Sigmoid colon (tissue), 7 donors: ENCODE results near the gene OR5B3. TPM values are rescaled to one million over a fixed set of nuclear protein-coding genes. Genes with fewer than 3 reads are reported as not detected.

Source experiments
- DNase-seq: peaks from one replicate; pipeline ENCODE4 v3.0.0-alpha.2; 2019
- H3K27ac ChIP-seq, 4 donors: fragments of 200-600 bp; sonication (generic); one replicate each; pipeline ENCODE4 v1.5.1; 2016 to 2019; ENCODE audit warnings: mild to moderate bottlenecking in 1 of 4
- H3K27me3 ChIP-seq, 3 donors: fragments of 200-600 bp; sonication (generic); one replicate each; pipeline ENCODE4 v1.5.1; 2019; ENCODE audit warnings: mild to moderate bottlenecking in 1 of 3
- H3K36me3 ChIP-seq, 4 donors: fragments of 200-600 bp; sonication (generic); one replicate each; pipeline ENCODE4 v1.5.1; 2016 to 2019
- H3K4me1 ChIP-seq, 4 donors: fragments of 200-600 bp; sonication (generic); one replicate each; pipeline ENCODE4 v1.5.1; 2017 to 2019
- H3K4me3 ChIP-seq, 4 donors: fragments of 200-600 bp; sonication (generic); one replicate each; pipeline ENCODE4 v1.5.1; 2017 to 2019; ENCODE audit warnings: mild to moderate bottlenecking in 2 of 4, moderate library complexity in 1 of 4
- H3K9me3 ChIP-seq, 4 donors: fragments of 200-600 bp in 3 of 4; sonication (generic) in 3 of 4; one replicate each; pipeline versions ENCODE4 v1.5.1 to v1.6.1; 2013 to 2019
- CTCF ChIP-seq, 4 experiments: fragments of 450-650 bp in 3 of 4; fragments of 200-600 bp in 1 of 4; IDR thresholded peaks; one replicate each; pipeline ENCODE4 v1.5.1; 2016 to 2019; ENCODE audit warnings: antibody characterized with exemption in 4 of 4, mild to moderate bottlenecking in 3 of 4, moderate library complexity in 2 of 4
- EP300 ChIP-seq, 4 donors: sonication (generic); formaldehyde crosslinking; IDR thresholded peaks; one replicate each; pipeline ENCODE4 v1.6.1; 2017; ENCODE audit warnings: antibody characterized with exemption in 4 of 4
- POLR2A ChIP-seq, 2 donors: fragments of 450-650 bp; IDR thresholded peaks; one replicate each; pipeline ENCODE4 v1.6.1; 2016; ENCODE audit warnings: antibody characterized with exemption in 2 of 2, mild to moderate bottlenecking in 2 of 2, moderate library complexity in 2 of 2
- POLR2AphosphoS5 ChIP-seq, 4 donors: sonication (generic); formaldehyde crosslinking; IDR thresholded peaks; one replicate each; pipeline ENCODE4 v1.6.1; 2017; ENCODE audit warnings: antibody characterized with exemption in 4 of 4
- WGBS, 2 donors: extraction: QIAGEN DNeasy Blood & Tissue Kit; methylation state at CpG; one replicate each; pipeline ENCODE4 v1.1.7; 2013; 5-methylcytosine and 5-hydroxymethylcytosine counted together
- intact Hi-C: fragments of 100-400 bp; cut with DNase I; formaldehyde crosslinking; loops from one replicate; pipeline ENCODE4 v1.15.1; 2023
- polyA plus RNA-seq, 3 donors: library from polyadenylated mRNA; stranded (reverse); fragments of 200-250 nt; gene quantifications; one replicate each; pipeline ENCODE4 v1.2.3, GENCODE V29; 2013
- total RNA-seq, 4 donors: library from RNA; depleted of rRNA; stranded (reverse); fragments of >200 nt; gene quantifications; one replicate each; pipeline ENCODE4 v1.1.0, GENCODE V29; 2016
- donor health status: healthy with polysubstance abuse.
- donor health status: Bipolar disorder and iron deficiency.
- donor health status: healthy.

Gene OR5B3
- total and polyA plus RNA-seq, 7 donors: not detected

GRCh38 chr11:58442136-58442535 is 35.5 kb upstream of the OR5B3 start, which contains the start of gene OR5B12:
OR5B12 (minus strand) TSS chr11:58442236; CDS start chr11:58440151, 2,085 bp downstream.
- Histone ChIP-seq H3K27ac (no peak within 1 kb of the TSS), H3K4me3 (no peak within 1 kb of the TSS), H3K4me1 (no peaks in the 10 kb centered on the region), H3K36me3 (no peaks in the 10 kb centered on the region), H3K9me3 (peaks cover 0 to 6% (median 2%) of the 10 kb centered on the region in 4 donors), H3K27me3 (no peaks in the 10 kb centered on the region)
- DNase-seq: no peak
- WGBS, 2 donors: 84 to 97% methylated on average over 1 of the region's 1 CpG
- TF ChIP-seq POLR2A (IDR thresholded peaks at IDR 0.05): no peak
- TF ChIP-seq EP300 (IDR thresholded peaks at IDR 0.05): no peak
- TF ChIP-seq POLR2AphosphoS5 (IDR thresholded peaks at IDR 0.05): no peak
- TF ChIP-seq CTCF (IDR thresholded peaks at IDR 0.05): no peak
- intact Hi-C loops: no loop called here

GRCh38 chr11:58438486-58438885 is 31.8 kb upstream of the OR5B3 start:
- TF ChIP-seq POLR2A (IDR thresholded peaks at IDR 0.05): no peak
- no peak for TF ChIP-seq POLR2AphosphoS5 (IDR thresholded peaks at IDR 0.05)
- TF ChIP-seq CTCF (IDR thresholded peaks at IDR 0.05): no peak
- TF ChIP-seq EP300 (IDR thresholded peaks at IDR 0.05): no peak
- peaks cover 0 to 7% (median 2%) of the 10 kb centered on the region in 4 donors for H3K9me3 ChIP-seq
- no peak overlapping the region for H3K4me3 ChIP-seq
- no peaks in the 10 kb centered on the region for H3K36me3 ChIP-seq
- no peak overlapping the region for H3K27ac ChIP-seq
- DNase-seq: no peak
- intact Hi-C loops: no loop called here
- no peaks in the 10 kb centered on the region for H3K4me1 ChIP-seq
- WGBS, 2 donors: 27 to 51% methylated on average over 4 of the region's 4 CpGs
- H3K27me3 ChIP-seq: no peaks in the 10 kb centered on the region

- intact Hi-C loops: no loop called here
- no peaks in the 10 kb centered on the region for H3K27me3 ChIP-seq
- TF ChIP-seq EP300 (IDR thresholded peaks at IDR 0.05) (no peak), CTCF (IDR thresholded peaks at IDR 0.05) (no peak), POLR2A (IDR thresholded peaks at IDR 0.05) (no peak), POLR2AphosphoS5 (IDR thresholded peaks at IDR 0.05) (no peak)
- 75 to 87% methylated on average over 3 of the region's 3 CpGs for WGBS, 2 donors
- H3K27ac ChIP-seq: no peak overlapping the region
- H3K36me3 ChIP-seq: no peaks in the 10 kb centered on the region
- H3K4me1 ChIP-seq: no peaks in the 10 kb centered on the region
- H3K9me3 ChIP-seq: peaks cover 0 to 7% (median 2%) of the 10 kb centered on the region in 4 donors
- DNase-seq: no peak
- no peak overlapping the region for H3K4me3 ChIP-seq
Observed at GRCh38 chr11:58434217-58434616, 27.5 kb upstream of the OR5B3 start.

GRCh38 chr11:58433638-58434203 is 27.0 kb upstream of the OR5B3 start:
- H3K27ac ChIP-seq: no peak overlapping the region
- H3K9me3 ChIP-seq: peaks cover 0 to 7% (median 2%) of the 10 kb centered on the region in 4 donors
- no peaks in the 10 kb centered on the region for H3K27me3 ChIP-seq
- intact Hi-C loops: no loop called here
- WGBS, 2 donors: 39 to 72% methylated on average over 3 of the region's 3 CpGs
- no peak overlapping the region for H3K4me3 ChIP-seq
- no peaks in the 10 kb centered on the region for H3K36me3 ChIP-seq
- H3K4me1 ChIP-seq: no peaks in the 10 kb centered on the region
- TF ChIP-seq POLR2AphosphoS5 (IDR thresholded peaks at IDR 0.05): no peak
- TF ChIP-seq POLR2A (IDR thresholded peaks at IDR 0.05): no peak
- no peak for TF ChIP-seq CTCF (IDR thresholded peaks at IDR 0.05)
- no peak for TF ChIP-seq EP300 (IDR thresholded peaks at IDR 0.05)
- DNase-seq: no peak

GRCh38 chr11:58429273-58429672 is 22.6 kb upstream of the OR5B3 start:
- H3K4me3 ChIP-seq: no peak overlapping the region
- no peak for DNase-seq
- no peak overlapping the region for H3K27ac ChIP-seq
- intact Hi-C loops: no loop called here
- 30 to 50% methylated on average over 1 of the region's 1 CpG for WGBS, 2 donors
- TF ChIP-seq POLR2AphosphoS5 (IDR thresholded peaks at IDR 0.05): no peak
- no peak for TF ChIP-seq CTCF (IDR thresholded peaks at IDR 0.05)
- TF ChIP-seq POLR2A (IDR thresholded peaks at IDR 0.05): no peak
- no peak for TF ChIP-seq EP300 (IDR thresholded peaks at IDR 0.05)
- no peaks in the 10 kb centered on the region for H3K27me3 ChIP-seq
- no peaks in the 10 kb centered on the region for H3K9me3 ChIP-seq
- no peaks in the 10 kb centered on the region for H3K4me1 ChIP-seq
- no peaks in the 10 kb centered on the region for H3K36me3 ChIP-seq
